ENCODE measurements around the gene RAB11FIP4. TPM values are rescaled to one million over a fixed set of nuclear protein-coding genes. Genes with fewer than 3 reads are reported as not detected.

Gene RAB11FIP4
- total RNA-seq, 2 experiments from 2014 or later: 16.7 to 18.7 TPM

DNA sequence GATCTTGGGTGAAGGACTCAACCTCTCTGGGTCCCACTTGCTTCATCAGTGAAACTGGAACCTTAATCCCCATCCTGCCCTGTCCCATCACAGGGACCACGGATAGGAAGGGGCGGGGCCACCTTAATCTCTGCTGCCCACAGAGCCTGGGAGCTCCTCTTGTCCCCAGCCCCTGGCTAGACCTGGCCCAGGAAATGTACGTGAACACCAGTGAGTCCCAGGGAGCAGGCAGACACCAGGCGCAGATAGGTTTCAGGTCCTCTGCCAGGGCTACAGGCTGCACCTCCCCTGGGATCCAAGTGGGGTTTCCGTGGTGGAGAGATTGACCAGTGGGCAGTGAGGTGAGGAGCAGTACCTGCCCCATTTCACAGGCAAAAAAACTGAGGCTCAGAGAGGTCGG, 21.0 kb downstream of the RAB11FIP4 start:
- no peaks in the 10 kb centered on the region for H3K36me3 Mint-ChIP-seq
- no peaks in the 10 kb centered on the region for H3K9me3 Mint-ChIP-seq
- no peak overlapping the region for H3K4me3 Mint-ChIP-seq
- no peak for DNase-seq
- no peak overlapping the region for H3K27ac Mint-ChIP-seq
- no peaks in the 10 kb centered on the region for H3K4me1 Mint-ChIP-seq
- H3K27me3 Mint-ChIP-seq: no peaks in the 10 kb centered on the region

DNA sequence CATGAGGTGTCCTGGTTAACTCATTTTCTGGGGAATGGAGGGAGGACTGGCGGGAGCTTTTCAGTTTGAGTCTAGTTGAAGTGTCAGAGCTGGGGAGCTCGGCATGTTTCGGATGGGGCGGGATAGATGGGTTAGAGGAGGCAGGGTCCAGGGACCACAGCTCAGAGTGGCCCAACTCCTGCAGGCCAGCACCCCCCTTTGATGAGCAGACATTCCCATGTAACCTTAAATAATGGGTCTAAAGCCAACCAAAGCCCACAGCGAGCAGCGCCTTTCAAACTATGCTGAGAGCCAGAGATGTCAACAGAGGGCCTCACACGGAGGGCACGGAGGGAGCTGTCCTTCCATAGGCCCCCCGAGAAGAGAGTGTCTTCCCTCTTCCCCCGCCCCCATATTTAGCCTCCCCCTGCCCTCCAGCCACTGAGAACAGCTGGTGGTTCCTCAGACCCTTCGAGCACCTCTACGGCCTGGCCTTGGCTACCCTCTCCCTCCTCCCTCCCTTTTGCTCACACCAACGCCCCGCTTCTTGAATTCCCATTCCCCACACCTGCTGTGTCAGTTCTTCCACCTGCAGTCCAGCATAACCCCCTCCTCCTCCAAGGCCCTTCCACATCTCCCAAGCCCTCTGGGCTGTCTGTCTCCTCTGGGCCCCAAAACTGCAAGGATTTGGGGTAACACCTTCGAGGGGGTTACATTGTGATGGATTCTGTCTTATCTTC, 21.8 kb downstream of the RAB11FIP4 start:
- Mint-ChIP-seq H3K36me3 (no peaks in the 10 kb centered on the region), H3K27ac (no peak overlapping the region), H3K4me3 (no peak overlapping the region), H3K27me3 (no peaks in the 10 kb centered on the region), H3K9me3 (no peaks in the 10 kb centered on the region), H3K4me1 (no peaks in the 10 kb centered on the region)
- DNase-seq: no peak

DNA sequence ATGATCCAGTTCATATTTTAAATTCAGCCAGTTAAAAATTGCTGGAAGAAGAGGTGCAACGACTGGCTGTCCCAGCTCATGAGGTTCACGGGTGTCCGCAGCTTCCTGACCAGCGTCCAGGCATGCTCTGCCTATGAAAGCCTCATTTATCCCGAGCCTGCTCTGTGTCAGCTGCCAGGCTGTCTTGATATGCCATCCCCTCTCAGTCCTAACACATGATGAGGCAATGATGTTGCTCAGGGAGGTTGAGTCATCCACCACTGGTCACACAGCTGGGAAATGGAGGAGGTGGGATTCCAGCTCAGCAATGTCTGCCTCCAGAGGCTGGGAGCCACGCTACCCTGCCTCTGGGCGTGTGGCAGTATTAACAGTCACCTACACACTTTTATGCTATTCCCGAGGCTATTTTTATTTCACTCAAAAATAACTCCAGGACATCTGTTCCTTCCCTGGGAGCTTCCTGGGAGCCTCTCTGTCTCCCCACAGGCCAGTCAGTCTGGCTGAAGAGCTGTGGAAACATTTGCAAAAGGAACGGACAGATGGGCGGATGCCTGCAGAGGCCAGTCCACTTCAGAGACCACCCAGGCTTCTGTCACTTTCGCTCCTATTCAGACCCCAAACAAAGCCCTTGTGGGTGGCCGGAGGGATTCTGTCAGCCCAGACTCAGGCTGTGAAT, 22.5 kb downstream of the RAB11FIP4 start:
- DNase-seq: no peak
- Mint-ChIP-seq H3K27ac (no peak overlapping the region), H3K4me3 (no peak overlapping the region), H3K36me3 (no peaks in the 10 kb centered on the region), H3K9me3 (no peaks in the 10 kb centered on the region), H3K4me1 (no peaks in the 10 kb centered on the region), H3K27me3 (no peaks in the 10 kb centered on the region)

DNA sequence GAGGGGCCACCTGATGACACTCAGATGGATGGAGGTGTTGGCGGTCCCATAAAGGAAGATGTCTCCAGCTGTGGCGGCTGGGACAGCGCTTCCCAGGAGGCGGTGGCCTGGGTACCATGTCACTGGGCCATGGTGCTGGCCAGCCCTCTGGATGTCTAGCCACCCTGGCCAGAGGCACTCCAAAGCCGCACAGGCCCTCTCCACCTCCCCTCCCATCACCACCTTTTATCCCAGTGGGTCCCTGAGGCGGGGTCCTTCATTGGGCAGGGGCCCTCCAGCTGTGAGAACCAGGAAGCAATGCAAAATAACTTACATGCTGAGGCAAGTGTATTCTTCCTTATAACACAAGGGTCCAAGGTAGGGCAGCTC, 23.1 kb downstream of the RAB11FIP4 start:
- H3K27ac Mint-ChIP-seq: no peak overlapping the region
- no peak overlapping the region for H3K4me3 Mint-ChIP-seq
- no peaks in the 10 kb centered on the region for H3K36me3 Mint-ChIP-seq
- DNase-seq: no peak
- H3K4me1 Mint-ChIP-seq: no peaks in the 10 kb centered on the region
- no peaks in the 10 kb centered on the region for H3K27me3 Mint-ChIP-seq
- no peaks in the 10 kb centered on the region for H3K9me3 Mint-ChIP-seq

DNA sequence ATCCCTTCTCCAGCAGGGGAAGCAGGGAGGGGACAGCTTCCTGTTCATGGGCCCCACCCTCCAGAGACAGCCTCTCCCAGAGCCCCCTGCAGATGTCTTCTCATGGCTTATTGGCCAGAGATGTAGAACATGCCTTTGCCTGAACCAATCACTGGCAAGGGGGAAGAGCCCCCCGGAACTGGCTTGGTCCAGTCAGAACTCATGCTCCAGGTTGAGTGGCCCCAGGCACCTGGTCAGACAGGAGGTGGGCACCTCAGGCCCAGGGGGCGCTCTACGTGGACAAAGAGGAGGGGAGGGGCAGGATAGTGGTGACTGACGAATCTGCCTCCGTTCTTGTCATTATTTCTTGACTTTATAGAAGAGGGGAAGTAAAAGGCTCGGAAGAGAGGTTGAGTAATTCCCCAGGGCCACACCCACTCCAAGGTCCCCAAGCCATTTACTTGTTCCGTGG, 23.6 kb downstream of the RAB11FIP4 start:
- Mint-ChIP-seq H3K27me3 (no peaks in the 10 kb centered on the region), H3K27ac (no peak overlapping the region), H3K36me3 (no peaks in the 10 kb centered on the region), H3K9me3 (no peaks in the 10 kb centered on the region), H3K4me3 (no peak overlapping the region), H3K4me1 (no peaks in the 10 kb centered on the region)
- DNase-seq: no peak

DNA sequence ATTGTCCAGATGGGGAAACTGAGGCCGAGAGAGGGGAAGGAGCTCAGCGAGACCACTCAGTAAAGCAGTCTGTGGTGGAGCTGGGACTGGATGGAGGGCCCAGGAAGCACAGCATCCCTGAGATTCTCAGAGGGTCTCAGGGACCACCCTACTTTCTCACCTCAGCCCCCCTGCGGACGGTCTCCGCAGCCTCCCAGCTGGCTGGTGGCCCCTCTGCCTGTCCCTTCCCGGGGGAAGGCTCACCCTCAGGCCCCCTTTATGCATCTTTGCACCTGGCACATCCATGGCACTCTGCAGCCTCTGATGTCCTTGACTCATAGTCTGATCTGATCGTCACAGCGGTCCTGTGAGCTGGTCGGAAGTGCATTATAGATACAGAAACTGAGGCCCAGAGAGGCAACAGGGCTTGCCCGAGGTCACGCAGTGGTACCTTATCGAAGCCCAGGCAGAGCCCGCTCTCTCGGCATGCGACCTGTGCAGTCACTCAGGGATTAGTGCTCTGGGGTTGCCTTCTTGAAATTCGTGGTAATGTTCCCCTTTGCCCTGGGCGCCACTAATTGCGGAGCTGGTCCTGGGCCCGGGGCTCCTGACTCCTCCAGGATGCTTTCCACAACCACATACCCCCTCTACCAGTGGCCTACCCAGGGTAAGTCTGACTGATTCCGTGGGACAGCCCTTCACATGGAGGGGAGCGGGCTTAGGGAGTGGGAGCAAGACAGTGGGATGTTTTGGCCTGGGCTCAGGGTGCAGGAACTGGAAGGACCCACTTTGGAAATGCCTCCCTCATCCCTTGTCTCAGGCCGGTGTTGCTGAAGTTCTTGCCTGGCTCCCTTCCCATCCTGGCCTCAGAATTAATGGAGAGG, 24.4 kb downstream of the RAB11FIP4 start:
- no peaks in the 10 kb centered on the region for H3K27me3 Mint-ChIP-seq
- H3K9me3 Mint-ChIP-seq: no peaks in the 10 kb centered on the region
- no peaks in the 10 kb centered on the region for H3K36me3 Mint-ChIP-seq
- no peak overlapping the region for H3K27ac Mint-ChIP-seq
- no peak for DNase-seq
- no peaks in the 10 kb centered on the region for H3K4me1 Mint-ChIP-seq
- no peak overlapping the region for H3K4me3 Mint-ChIP-seq

DNA sequence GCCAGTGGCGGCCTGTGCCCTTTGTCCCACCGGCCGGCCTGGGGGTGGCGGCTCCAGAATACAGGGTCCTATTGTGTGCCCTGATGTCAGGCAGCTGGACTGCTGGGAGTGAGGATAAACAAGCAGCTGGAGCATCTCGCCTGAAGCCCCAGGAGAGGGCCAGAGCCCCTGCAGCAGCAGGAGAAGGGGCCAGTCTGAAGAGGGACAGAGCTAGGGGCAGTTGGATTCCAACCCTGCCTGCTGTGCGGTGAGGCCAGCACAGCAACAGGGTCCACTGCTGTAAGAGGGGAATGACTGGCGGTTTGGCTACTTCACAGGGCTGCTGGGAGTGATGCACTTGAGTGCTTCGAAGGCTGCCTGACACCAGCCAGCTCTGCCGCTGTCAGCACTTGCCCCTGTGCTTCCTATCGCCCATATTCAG, 25.0 kb downstream of the RAB11FIP4 start:
- H3K4me3 Mint-ChIP-seq: no peak overlapping the region
- no peak overlapping the region for H3K27ac Mint-ChIP-seq
- no peaks in the 10 kb centered on the region for H3K9me3 Mint-ChIP-seq
- no peaks in the 10 kb centered on the region for H3K27me3 Mint-ChIP-seq
- H3K4me1 Mint-ChIP-seq: no peaks in the 10 kb centered on the region
- DNase-seq: no peak
- H3K36me3 Mint-ChIP-seq: no peaks in the 10 kb centered on the region

DNA sequence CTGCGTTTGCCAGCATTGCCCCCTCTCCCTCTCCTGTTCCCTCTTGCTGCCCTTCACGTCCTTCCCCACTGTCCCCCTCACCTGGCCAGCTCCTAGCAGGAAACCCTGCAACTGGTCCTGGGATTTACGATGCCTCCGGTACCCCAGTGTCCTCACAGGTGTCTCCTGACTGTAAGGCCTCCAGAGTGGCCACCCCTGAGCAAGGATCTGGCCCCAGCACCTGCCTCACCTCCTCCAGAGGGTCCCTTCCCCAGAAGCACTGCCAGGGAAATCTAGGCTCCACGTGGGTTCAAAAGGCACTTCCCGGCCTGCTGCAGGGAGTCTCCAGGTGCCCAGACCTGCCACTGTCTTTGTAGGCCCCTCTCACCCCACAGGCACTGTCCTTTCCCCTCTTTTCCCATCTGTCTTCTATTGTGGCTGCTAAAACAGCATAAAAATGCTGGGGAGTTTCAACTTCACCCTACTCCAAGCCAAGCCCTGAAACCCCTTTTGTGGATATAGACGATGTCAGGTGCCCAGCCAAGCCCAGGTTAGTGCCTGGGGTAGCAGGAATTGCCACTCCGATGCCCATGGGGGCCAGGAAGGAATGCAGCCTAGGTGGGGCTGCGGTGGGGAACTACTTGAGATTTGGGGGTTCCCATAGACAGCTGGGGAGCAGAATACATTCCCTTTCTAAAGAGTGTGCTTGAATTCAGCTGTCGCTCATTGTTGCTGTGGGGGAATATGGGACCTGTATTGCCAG, 25.7 kb downstream of the RAB11FIP4 start:
- no peak overlapping the region for H3K4me3 Mint-ChIP-seq
- H3K9me3 Mint-ChIP-seq: peaks cover 2% of the 10 kb centered on the region
- no peaks in the 10 kb centered on the region for H3K4me1 Mint-ChIP-seq
- no peaks in the 10 kb centered on the region for H3K27me3 Mint-ChIP-seq
- DNase-seq: no peak
- no peak overlapping the region for H3K27ac Mint-ChIP-seq
- H3K36me3 Mint-ChIP-seq: no peaks in the 10 kb centered on the region

DNA sequence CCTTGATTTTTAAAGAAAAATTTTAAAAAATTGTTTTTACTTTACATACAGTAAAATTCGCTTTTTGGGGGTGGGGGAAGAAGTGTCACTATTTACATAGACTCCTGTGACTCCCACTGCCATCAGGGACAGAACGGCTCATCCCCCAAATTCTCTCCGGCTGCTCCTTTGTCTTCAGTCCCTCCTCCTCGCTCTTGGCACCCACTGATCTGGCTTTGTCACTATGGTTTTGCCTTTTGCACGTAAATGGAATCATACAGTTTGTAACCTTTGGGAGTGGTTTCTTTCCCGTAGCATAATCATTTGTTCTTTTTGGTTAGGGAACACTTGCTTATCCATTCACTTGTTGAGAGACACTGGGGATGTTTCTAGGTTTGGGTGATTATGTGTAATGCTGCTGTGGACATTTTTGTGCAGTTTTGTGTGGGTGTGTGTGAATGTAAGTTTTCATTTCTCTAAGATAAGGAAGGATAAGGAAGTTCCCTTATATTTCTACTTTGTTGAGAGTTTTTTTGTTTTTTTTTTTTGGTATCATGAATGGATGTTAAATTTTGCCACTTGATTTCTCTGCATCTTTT, 27.4 kb downstream of the RAB11FIP4 start:
- no peaks in the 10 kb centered on the region for H3K4me1 Mint-ChIP-seq
- no peaks in the 10 kb centered on the region for H3K36me3 Mint-ChIP-seq
- H3K9me3 Mint-ChIP-seq: peaks cover 7% of the 10 kb centered on the region
- H3K4me3 Mint-ChIP-seq: no peak overlapping the region
- H3K27me3 Mint-ChIP-seq: no peaks in the 10 kb centered on the region
- no peak overlapping the region for H3K27ac Mint-ChIP-seq
- no peak for DNase-seq

DNA sequence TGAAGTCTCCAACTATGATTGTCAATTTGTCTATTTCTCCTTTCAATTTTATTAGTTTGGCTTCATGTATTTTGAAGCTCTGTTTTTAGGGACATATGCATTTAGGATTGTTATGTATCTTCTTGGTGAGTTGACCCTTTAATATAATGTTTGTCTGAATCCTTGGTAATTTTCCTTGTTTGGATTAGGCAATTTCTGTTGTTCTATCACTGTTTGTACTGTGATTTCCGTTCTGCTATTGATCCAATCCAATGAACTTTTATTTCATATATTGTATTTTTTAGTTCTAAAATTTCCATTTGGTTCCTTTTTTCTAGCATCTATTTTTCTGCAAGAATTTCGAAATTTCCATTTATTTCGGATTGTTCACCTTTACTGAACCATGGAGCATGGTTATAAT, 31.0 kb downstream of the RAB11FIP4 start:
- Mint-ChIP-seq H3K36me3 (no peaks in the 10 kb centered on the region), H3K4me3 (no peak overlapping the region), H3K9me3 (peaks cover 7% of the 10 kb centered on the region), H3K4me1 (no peaks in the 10 kb centered on the region), H3K27me3 (no peaks in the 10 kb centered on the region), H3K27ac (no peak overlapping the region)
- no peak for DNase-seq

DNA sequence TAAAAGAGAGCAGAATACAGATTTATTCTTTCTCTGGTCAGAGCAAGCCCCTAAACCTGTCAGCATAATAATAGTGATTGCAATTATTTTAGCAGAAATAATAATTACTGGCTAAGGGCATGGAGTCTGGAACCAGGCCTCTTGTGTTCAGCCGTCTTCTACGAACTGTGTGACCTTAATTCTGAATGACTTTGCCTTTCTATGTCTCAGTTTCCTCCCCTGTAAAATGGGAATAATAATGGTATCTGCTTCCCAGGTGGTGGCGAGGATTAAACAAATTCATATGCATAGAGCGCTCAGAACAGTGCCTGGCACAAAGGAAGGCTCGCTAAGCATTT, 33.4 kb downstream of the RAB11FIP4 start:
- H3K36me3 Mint-ChIP-seq: no peaks in the 10 kb centered on the region

DNA sequence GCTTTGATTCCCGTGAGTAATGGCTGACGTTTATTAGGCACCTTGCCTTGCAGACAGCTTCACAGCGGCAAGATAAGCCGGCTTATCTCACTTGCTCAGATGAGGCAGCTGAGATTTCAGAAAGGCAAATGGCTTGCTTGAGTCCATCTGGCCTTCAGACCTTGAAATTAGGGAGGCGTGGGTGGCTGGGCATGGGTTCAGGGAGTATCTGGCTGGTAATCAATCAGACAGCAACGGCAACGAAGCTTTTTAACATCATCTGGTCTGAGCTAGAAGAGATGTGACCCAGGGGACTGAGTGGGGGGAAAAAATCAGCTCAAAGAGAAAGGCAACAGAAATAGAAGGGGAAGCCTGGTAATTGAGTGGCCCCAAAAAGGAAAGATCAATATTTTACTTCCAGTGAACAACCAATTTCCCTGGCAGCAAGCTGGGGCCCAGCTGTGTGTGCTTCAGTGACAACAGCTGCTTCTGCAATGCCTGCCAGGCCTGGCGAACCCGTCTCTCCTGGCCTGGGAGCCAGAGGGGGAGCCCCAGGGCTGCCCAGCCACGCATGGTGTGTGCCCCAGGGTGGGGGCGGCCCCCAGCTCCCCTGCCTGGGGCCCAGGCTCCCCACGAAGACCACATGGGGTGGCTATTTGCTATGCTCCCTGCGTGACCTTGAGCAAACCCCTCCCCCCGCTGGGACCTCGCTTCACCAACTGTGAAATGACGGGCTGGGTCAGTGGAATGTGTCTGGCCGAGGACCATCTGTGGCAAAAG, 34.0 kb downstream of the RAB11FIP4 start:
- H3K27me3 Mint-ChIP-seq: peaks cover 5% of the 10 kb centered on the region
- H3K4me3 Mint-ChIP-seq: no peak overlapping the region
- no peaks in the 10 kb centered on the region for H3K36me3 Mint-ChIP-seq
- H3K4me1 Mint-ChIP-seq: no peaks in the 10 kb centered on the region
- DNase-seq: no peak
- H3K9me3 Mint-ChIP-seq: peaks cover 7% of the 10 kb centered on the region
- H3K27ac Mint-ChIP-seq: no peak overlapping the region

More for the DNA sequence above, 33.4 kb downstream of the RAB11FIP4 start:
- Mint-ChIP-seq H3K9me3 (peaks cover 7% of the 10 kb centered on the region), H3K4me3 (no peak overlapping the region), H3K27me3 (peaks cover 2% of the 10 kb centered on the region), H3K27ac (no peak overlapping the region), H3K4me1 (no peaks in the 10 kb centered on the region)
- no peak for DNase-seq

DNA sequence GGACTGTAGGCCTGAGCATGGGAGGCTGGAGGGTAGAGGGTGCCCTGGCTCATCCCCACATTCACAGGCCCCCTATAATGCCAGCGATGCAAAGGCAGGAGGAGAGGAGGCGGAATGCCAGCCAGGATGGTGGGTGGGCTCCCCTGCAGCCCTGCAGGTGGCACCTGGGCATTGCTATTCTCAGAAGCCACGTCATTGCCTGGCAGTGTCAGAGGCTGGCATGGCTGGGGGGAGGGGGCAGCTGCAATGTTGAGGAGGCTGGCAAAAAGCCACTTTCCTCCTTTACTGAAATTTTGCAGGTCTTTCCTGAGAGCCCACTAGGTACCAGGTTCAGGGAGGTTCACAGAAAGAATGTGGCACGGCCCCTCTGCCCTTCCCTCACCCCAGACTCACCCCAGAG, 36.2 kb downstream of the RAB11FIP4 start:
- Mint-ChIP-seq H3K4me3 (no peak overlapping the region), H3K27me3 (peaks cover 7% of the 10 kb centered on the region), H3K9me3 (peaks cover 3% of the 10 kb centered on the region), H3K4me1 (no peaks in the 10 kb centered on the region), H3K36me3 (no peaks in the 10 kb centered on the region), H3K27ac (no peak overlapping the region)
- DNase-seq: no peak

DNA sequence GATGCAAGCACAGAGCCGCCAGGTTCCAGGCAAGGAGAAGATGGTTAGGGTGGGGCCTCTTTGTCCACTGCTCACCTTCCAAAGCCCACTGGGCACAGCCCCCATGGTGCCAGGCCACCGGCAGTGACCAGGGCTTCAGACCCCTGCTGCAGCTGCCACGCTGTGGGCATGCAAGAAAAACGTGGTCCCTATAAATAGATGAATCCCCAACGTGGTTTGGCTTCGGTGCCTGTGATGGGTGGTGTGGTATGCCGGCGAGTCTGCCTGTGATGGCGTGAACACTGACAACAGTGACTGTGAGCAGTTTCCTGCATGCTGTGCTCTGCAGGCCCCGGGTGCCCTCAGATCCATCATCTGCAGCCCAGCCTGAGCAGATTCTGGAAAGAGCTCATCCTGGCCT, 36.6 kb downstream of the RAB11FIP4 start:
- H3K27me3 Mint-ChIP-seq: peaks cover 7% of the 10 kb centered on the region
- no peak overlapping the region for H3K4me3 Mint-ChIP-seq
- peaks cover 2% of the 10 kb centered on the region for H3K9me3 Mint-ChIP-seq
- H3K27ac Mint-ChIP-seq: no peak overlapping the region
- no peaks in the 10 kb centered on the region for H3K36me3 Mint-ChIP-seq
- H3K4me1 Mint-ChIP-seq: peaks cover 3% of the 10 kb centered on the region
- DNase-seq: no peak

Measured in activated naive CD8-positive, alpha-beta T cell treated with anti-CD3 and anti-CD28 coated beads for 36 hours (primary cell).